Measurements from ENCODE around the gene ATRIP.

DNA sequence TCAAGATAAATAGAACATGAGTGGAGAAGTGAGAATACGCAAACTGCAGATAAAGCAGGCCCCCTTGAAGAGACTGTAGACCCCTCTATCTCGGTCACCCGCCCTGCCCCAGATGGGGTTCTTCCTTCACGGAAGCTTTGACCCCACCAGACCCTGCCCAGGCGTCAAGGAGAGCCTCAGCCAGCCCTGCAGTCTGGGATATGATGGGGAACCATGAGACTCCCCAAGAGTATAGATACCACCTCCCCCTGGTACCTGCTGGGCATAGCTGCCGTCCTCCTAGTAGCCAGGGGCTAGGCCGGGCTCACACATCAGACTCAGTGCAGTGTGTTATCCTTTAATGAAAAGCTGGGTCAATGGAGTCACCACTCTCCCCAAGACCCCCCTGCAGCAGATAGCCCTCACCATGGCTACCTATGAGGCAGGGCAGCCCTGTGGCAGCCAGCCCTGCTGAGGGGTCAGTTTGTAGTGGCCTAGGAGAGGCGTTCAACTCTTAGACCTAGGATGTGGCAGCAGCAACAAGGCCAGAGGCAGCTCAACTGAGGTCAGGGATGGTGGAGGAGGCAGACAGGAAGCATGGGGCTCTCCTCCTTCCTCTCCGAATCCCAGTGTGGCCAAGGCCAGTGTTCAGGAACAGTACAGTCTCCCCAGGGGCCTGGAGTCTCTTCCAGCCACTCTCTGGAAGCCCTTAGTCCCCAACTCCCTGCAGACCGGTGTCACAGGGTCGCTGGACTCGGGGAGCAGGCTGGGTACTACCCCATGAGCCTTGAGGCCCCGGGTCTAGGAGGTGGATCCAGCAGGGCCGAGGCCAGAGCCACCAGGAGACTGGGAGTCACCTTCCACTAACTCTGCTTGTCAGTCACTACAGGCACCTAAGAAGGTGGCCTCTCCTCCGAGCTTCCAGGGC lies 42.8 kb upstream of the ATRIP start:
- TF ChIP-seq POLR2A (IDR thresholded peaks at IDR 0.05) (no peak), EP300 (IDR thresholded peaks at IDR 0.05) (no peak)
- TF ChIP-seq, protein P1, sequence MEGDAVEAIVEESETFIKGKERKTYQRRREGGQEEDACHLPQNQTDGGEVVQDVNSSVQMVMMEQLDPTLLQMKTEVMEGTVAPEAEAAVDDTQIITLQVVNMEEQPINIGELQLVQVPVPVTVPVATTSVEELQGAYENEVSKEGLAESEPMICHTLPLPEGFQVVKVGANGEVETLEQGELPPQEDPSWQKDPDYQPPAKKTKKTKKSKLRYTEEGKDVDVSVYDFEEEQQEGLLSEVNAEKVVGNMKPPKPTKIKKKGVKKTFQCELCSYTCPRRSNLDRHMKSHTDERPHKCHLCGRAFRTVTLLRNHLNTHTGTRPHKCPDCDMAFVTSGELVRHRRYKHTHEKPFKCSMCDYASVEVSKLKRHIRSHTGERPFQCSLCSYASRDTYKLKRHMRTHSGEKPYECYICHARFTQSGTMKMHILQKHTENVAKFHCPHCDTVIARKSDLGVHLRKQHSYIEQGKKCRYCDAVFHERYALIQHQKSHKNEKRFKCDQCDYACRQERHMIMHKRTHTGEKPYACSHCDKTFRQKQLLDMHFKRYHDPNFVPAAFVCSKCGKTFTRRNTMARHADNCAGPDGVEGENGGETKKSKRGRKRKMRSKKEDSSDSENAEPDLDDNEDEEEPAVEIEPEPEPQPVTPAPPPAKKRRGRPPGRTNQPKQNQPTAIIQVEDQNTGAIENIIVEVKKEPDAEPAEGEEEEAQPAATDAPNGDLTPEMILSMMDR (IDR thresholded peaks at IDR 0.05): no peak

All from tibial nerve (tissue), 4 donors.